Measurements from ENCODE around the gene GATA5.

DNA sequence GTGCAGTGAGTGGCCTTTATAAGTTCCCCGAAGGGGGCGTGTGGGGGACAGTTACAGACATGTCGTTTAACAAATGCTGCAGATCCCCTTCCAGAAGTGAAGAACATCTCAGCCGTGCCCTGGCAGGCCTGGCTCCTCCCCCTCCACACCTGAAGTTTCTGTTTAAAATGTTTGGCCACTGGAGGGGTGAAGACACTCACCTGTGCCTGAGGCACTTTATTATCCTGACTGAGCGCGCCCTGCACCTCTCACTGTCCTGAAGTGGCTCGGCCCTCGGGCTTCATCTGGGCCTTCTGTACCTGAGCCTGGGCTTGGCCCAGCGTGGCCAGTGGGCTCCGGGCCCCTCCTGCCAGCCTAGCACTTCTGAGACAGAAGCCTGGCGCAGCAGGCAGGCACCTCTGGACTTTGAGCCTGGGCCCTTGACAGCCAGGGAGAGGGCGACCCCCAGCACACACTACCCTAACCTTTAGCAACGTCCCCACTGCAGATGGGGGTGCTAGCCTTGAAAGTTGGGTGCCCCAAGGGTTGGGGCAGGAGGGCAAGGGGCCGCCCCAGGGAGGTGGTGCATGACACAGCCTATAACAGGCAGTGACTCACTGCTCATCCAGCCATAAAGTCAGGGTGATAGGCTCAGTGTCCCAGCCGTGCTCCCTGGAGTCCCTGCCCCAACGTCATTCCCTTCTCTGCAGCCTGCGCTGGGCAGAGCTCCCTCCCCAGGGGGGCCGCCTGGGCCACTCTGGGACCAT, 13.6 kb upstream of the GATA5 start:
- TF ChIP-seq, protein P1, sequence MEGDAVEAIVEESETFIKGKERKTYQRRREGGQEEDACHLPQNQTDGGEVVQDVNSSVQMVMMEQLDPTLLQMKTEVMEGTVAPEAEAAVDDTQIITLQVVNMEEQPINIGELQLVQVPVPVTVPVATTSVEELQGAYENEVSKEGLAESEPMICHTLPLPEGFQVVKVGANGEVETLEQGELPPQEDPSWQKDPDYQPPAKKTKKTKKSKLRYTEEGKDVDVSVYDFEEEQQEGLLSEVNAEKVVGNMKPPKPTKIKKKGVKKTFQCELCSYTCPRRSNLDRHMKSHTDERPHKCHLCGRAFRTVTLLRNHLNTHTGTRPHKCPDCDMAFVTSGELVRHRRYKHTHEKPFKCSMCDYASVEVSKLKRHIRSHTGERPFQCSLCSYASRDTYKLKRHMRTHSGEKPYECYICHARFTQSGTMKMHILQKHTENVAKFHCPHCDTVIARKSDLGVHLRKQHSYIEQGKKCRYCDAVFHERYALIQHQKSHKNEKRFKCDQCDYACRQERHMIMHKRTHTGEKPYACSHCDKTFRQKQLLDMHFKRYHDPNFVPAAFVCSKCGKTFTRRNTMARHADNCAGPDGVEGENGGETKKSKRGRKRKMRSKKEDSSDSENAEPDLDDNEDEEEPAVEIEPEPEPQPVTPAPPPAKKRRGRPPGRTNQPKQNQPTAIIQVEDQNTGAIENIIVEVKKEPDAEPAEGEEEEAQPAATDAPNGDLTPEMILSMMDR (IDR thresholded peaks at IDR 0.05), result no peak
- TF ChIP-seq POLR2A (IDR thresholded peaks at IDR 0.05), result no peak

All from ovary (tissue), 3 donors.